ENCODE measurements around the gene MTMR11.
A peak's percentile ranks its signal among the peaks of the same experiment; 100 is the strongest.

The MTMR11 gene

GRCh38 chr1:149936992-149937705 lies 470 bp upstream of the MTMR11 start:
- DNase-seq (ENCODE audit: low spot score), result no peak

GRCh38 chr1:149934356-149934755 lies 2.3 kb downstream of the MTMR11 start:
- DNase-seq (ENCODE audit: low spot score), result no peak

GRCh38 chr1:149933208-149933607 lies 3.5 kb downstream of the MTMR11 start:
- no peak for DNase-seq (ENCODE audit: low spot score)

GRCh38 chr1:149932474-149932873 lies 4.2 kb downstream of the MTMR11 start:
- DNase-seq (ENCODE audit: low spot score), result no peak

- DNase-seq (ENCODE audit: low spot score), result no peak
Observed at GRCh38 chr1:149931212-149931790, 5.4 kb downstream of the MTMR11 start.

GRCh38 chr1:149929856-149930255 lies 6.8 kb downstream of the MTMR11 start:
- no peak for DNase-seq (ENCODE audit: low spot score)

- DNase-seq (ENCODE audit: low spot score), result no peak
Observed at GRCh38 chr1:149928401-149928724, 8.3 kb downstream of the MTMR11 start.

- DNase-seq (ENCODE audit: low spot score), result peak; percentile 96
Observed at GRCh38 chr1:149927563-149928400, 8.9 kb downstream of the MTMR11 start, which contains the start of gene SF3B4. Gene SF3B4, minus strand, starts transcription at chr1:149927803. Its CDS starts 44 bp downstream, at chr1:149927759.

- DNase-seq (ENCODE audit: low spot score), result no peak
Observed at GRCh38 chr1:149927056-149927562, 9.6 kb downstream of the MTMR11 start.

- DNase-seq (ENCODE audit: low spot score), result no peak
Observed at GRCh38 chr1:149926296-149926695, 10.4 kb downstream of the MTMR11 start.

GRCh38 chr1:149925751-149926150 lies 10.9 kb downstream of the MTMR11 start:
- DNase-seq (ENCODE audit: low spot score), result no peak

- DNase-seq (ENCODE audit: low spot score), result peak; percentile 27
Observed at GRCh38 chr1:149925345-149925744, 11.3 kb downstream of the MTMR11 start.

- DNase-seq (ENCODE audit: low spot score), result peak; percentile 76
Observed at GRCh38 chr1:149923626-149924025, 13.1 kb downstream of the MTMR11 start.

- no peak for DNase-seq (ENCODE audit: low spot score)
Observed at GRCh38 chr1:149917571-149918144, 19.0 kb downstream of the MTMR11 start, which contains the start of gene SV2A. Gene SV2A, minus strand, starts transcription at chr1:149917844. Its CDS starts 4,004 bp downstream, at chr1:149913840.

- no peak for DNase-seq (ENCODE audit: low spot score)
Observed at GRCh38 chr1:149916898-149917252, 19.8 kb downstream of the MTMR11 start.

GRCh38 chr1:149916193-149916897 lies 20.3 kb downstream of the MTMR11 start:
- DNase-seq (ENCODE audit: low spot score), result no peak

GRCh38 chr1:149915429-149916192 lies 21.1 kb downstream of the MTMR11 start:
- no peak for DNase-seq (ENCODE audit: low spot score)

GRCh38 chr1:149914545-149914944 lies 22.1 kb downstream of the MTMR11 start:
- no peak for DNase-seq (ENCODE audit: low spot score)

- no peak for DNase-seq (ENCODE audit: low spot score)
Observed at GRCh38 chr1:149906570-149907075, 30.1 kb downstream of the MTMR11 start.

GRCh38 chr1:149903836-149904491 lies 32.7 kb downstream of the MTMR11 start:
- no peak for DNase-seq (ENCODE audit: low spot score)

Data from hematopoietic multipotent progenitor cell treated with erythropoietin and hydrocortisone succinate and interleukin-3 and kit ligand, for 15 days (in vitro differentiated cells).